ENCODE results near the gene APLNR. TPM values are rescaled to one million over a fixed set of nuclear protein-coding genes. Genes with fewer than 3 reads are reported as not detected.
A peak's percentile ranks its signal among the peaks of the same experiment; 100 is the strongest.
"Not testable (repeated sequence)": the region's sequence is repeated elsewhere in the genome, so short reads cannot be mapped to it uniquely, and the experiment has no call there.

Gene APLNR
- polyA plus RNA-seq (2013): 2.1 and 2.5 TPM in 2 replicates

GRCh38 chr11:57237204-57237681 is at the start of gene APLNR:
TSS of gene APLNR (minus strand) at chr11:57237250. CDS start at chr11:57237004, 246 bp downstream.
- Histone ChIP-seq H4K12ac (ENCODE audit: low read depth, low read length) (no peak within 1 kb of the TSS), H4K91ac (ENCODE audit: low read depth, low read length) (no peak within 1 kb of the TSS), H3K18ac (ENCODE audit: low read length) (no peak within 1 kb of the TSS), H3K79me1 (ENCODE audit: low read length) (no peaks in the 10 kb centered on the region), H3K4me1 (ENCODE audit: control insufficient read depth in 1 of 2, insufficient read depth in 2 of 2, low read length in 2 of 2) (peaks cover 9 to 24% of the 10 kb centered on the region in 2 experiments), H3K27ac (ENCODE audit: low read depth, low read length) (no peak within 1 kb of the TSS), H4K8ac (ENCODE audit: low read depth, low read length) (no peak within 1 kb of the TSS), H2AK5ac (ENCODE audit: low read length) (no peak within 1 kb of the TSS), H3K27me3 (ENCODE audit: insufficient read depth, low read length) (no peaks in the 10 kb centered on the region), H3K14ac (ENCODE audit: low read length) (no peak within 1 kb of the TSS), H3K4ac (ENCODE audit: low read depth, low read length) (no peak within 1 kb of the TSS), H3K23ac (ENCODE audit: low read length) (no peak within 1 kb of the TSS), H3K4me3 (ENCODE audit: low read depth, low read length) (no peak within 1 kb of the TSS), H2BK5ac (ENCODE audit: low read depth, low read length, poor library complexity) (no peak within 1 kb of the TSS), H3K36me3 (ENCODE audit: control insufficient read depth in 1 of 2, insufficient read depth in 2 of 2, low read length in 2 of 2) (no peaks in the 10 kb centered on the region), H3K9ac (ENCODE audit: low read length) (no peak within 1 kb of the TSS), H3K4me2 (ENCODE audit: low read length) (no peak within 1 kb of the TSS), H3K79me2 (ENCODE audit: control insufficient read depth, insufficient read depth, low read length, poor library complexity) (no peaks in the 10 kb centered on the region), H2BK120ac (ENCODE audit: insufficient read depth, low read length, poor library complexity) (no peak within 1 kb of the TSS), H2BK12ac (ENCODE audit: low read length) (no peak within 1 kb of the TSS), H2AFZ (ENCODE audit: insufficient read depth, low read length, poor library complexity) (no peak within 1 kb of the TSS), H3K9me3 (ENCODE audit: insufficient read depth, low read depth, low read length) (peaks cover 2% of the 10 kb centered on the region)
- DNase-seq: no peak
- no CpG with 5 or more reads among the region's 6 CpGs for WGBS (ENCODE audit: extremely low coverage, insufficient coverage, insufficient read length)

- Histone ChIP-seq H3K79me1 (ENCODE audit: low read length) (peaks cover 20% of the 10 kb centered on the region), H3K4me3 (ENCODE audit: low read depth, low read length) (no peak overlapping the region)
These were observed 46.4 kb upstream of the APLNR start for GRCh38 chr11:57283231-57283990.

DNA sequence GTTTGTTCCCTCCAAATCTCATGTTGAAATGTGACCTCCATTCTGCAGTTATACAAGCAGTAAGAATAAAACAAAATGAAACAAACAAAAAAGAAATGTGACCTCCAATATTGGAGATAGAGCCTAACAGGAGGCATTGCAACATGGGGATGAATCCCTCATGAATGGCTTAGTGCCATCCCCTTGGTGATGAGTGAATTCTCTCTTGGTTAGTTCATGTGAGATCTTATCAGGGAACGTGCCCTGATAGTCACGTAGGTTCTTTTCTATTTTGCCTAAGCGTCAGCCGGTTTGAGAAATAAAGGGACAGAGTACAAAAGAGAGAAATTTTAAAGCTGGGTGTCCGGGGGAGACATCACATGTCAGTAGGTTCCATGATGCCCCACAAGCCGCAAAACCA is 44.5 kb upstream of the APLNR start:
- not testable (repeated sequence) for H2AFZ ChIP-seq (ENCODE audit: insufficient read depth, low read length, poor library complexity); H3K27me3 ChIP-seq (ENCODE audit: insufficient read depth, low read length); H4K91ac ChIP-seq (ENCODE audit: low read depth, low read length); H3K79me2 ChIP-seq (ENCODE audit: control insufficient read depth, insufficient read depth, low read length, poor library complexity); H2AK5ac ChIP-seq (ENCODE audit: low read length); H3K4me3 ChIP-seq (ENCODE audit: low read depth, low read length); H3K9me3 ChIP-seq (ENCODE audit: insufficient read depth, low read depth, low read length); H3K18ac ChIP-seq (ENCODE audit: low read length); H2BK12ac ChIP-seq (ENCODE audit: low read length); H3K27ac ChIP-seq (ENCODE audit: low read depth, low read length); H4K8ac ChIP-seq (ENCODE audit: low read depth, low read length); H3K4ac ChIP-seq (ENCODE audit: low read depth, low read length); H3K23ac ChIP-seq (ENCODE audit: low read length); H3K4me2 ChIP-seq (ENCODE audit: low read length); H2BK120ac ChIP-seq (ENCODE audit: insufficient read depth, low read length, poor library complexity); H3K9ac ChIP-seq (ENCODE audit: low read length); H3K14ac ChIP-seq (ENCODE audit: low read length); H2BK5ac ChIP-seq (ENCODE audit: low read depth, low read length, poor library complexity); H3K36me3 ChIP-seq (ENCODE audit: control insufficient read depth in 1 of 2, insufficient read depth in 2 of 2, low read length in 2 of 2); H4K12ac ChIP-seq (ENCODE audit: low read depth, low read length)
- H3K79me1 ChIP-seq (ENCODE audit: low read length): peaks cover 22% of the 10 kb centered on the region
- no CpG with 5 or more reads among the region's 6 CpGs for WGBS (ENCODE audit: extremely low coverage, insufficient coverage, insufficient read length)
- peak; percentile 66 to 90 for DNase-seq
- peaks cover 17 to 23% of the 10 kb centered on the region in 2 experiments for H3K4me1 ChIP-seq (ENCODE audit: control insufficient read depth in 1 of 2, insufficient read depth in 2 of 2, low read length in 2 of 2)

More at GRCh38 chr11:57283231-57283990, 46.4 kb upstream of the APLNR start:
- H2BK5ac ChIP-seq (ENCODE audit: low read depth, low read length, poor library complexity): peak overlapping the region; percentile 77
- no peaks in the 10 kb centered on the region for H3K27me3 ChIP-seq (ENCODE audit: insufficient read depth, low read length)
- no peaks in the 10 kb centered on the region for H3K36me3 ChIP-seq (ENCODE audit: control insufficient read depth in 1 of 2, insufficient read depth in 2 of 2, low read length in 2 of 2)
- H3K14ac ChIP-seq (ENCODE audit: low read length): peak overlapping the region; percentile 66
- H2BK12ac ChIP-seq (ENCODE audit: low read length): no peak overlapping the region
- peak overlapping the region; percentile 78 for H3K27ac ChIP-seq (ENCODE audit: low read depth, low read length)
- no peak overlapping the region for H3K4ac ChIP-seq (ENCODE audit: low read depth, low read length)
- peak overlapping the region; percentile 58 for H4K8ac ChIP-seq (ENCODE audit: low read depth, low read length)
- peak overlapping the region; percentile 92 for H4K91ac ChIP-seq (ENCODE audit: low read depth, low read length)
- H4K12ac ChIP-seq (ENCODE audit: low read depth, low read length): no peak overlapping the region
- peak in 1 of 2 donors; percentile 44 for DNase-seq
- H3K23ac ChIP-seq (ENCODE audit: low read length): no peak overlapping the region
- H3K4me2 ChIP-seq (ENCODE audit: low read length): no peak overlapping the region
- H3K9me3 ChIP-seq (ENCODE audit: insufficient read depth, low read depth, low read length): no peaks in the 10 kb centered on the region
- no CpG with 5 or more reads among the region's 2 CpGs for WGBS (ENCODE audit: extremely low coverage, insufficient coverage, insufficient read length)
- no peaks in the 10 kb centered on the region for H3K79me2 ChIP-seq (ENCODE audit: control insufficient read depth, insufficient read depth, low read length, poor library complexity)
- H2BK120ac ChIP-seq (ENCODE audit: insufficient read depth, low read length, poor library complexity): peak overlapping the region; percentile 90
- H3K9ac ChIP-seq (ENCODE audit: low read length): no peak overlapping the region
- H3K18ac ChIP-seq (ENCODE audit: low read length): no peak overlapping the region
- no peak overlapping the region for H2AK5ac ChIP-seq (ENCODE audit: low read length)
- H2AFZ ChIP-seq (ENCODE audit: insufficient read depth, low read length, poor library complexity): no peak overlapping the region
- H3K4me1 ChIP-seq (ENCODE audit: control insufficient read depth in 1 of 2, insufficient read depth in 2 of 2, low read length in 2 of 2): peaks cover 17 to 20% of the 10 kb centered on the region in 2 experiments

- peak in 1 of 2 donors; percentile 59 for DNase-seq
- H2BK12ac ChIP-seq (ENCODE audit: low read length): no peak overlapping the region
- H3K4me3 ChIP-seq (ENCODE audit: low read depth, low read length): no peak overlapping the region
- H2AK5ac ChIP-seq (ENCODE audit: low read length): no peak overlapping the region
- no peaks in the 10 kb centered on the region for H3K36me3 ChIP-seq (ENCODE audit: control insufficient read depth in 1 of 2, insufficient read depth in 2 of 2, low read length in 2 of 2)
- no peak overlapping the region for H4K12ac ChIP-seq (ENCODE audit: low read depth, low read length)
- peak overlapping the region; percentile 92 for H3K27ac ChIP-seq (ENCODE audit: low read depth, low read length)
- no peak overlapping the region for H3K4ac ChIP-seq (ENCODE audit: low read depth, low read length)
- H4K91ac ChIP-seq (ENCODE audit: low read depth, low read length): peak overlapping the region; percentile 69
- no peak overlapping the region for H3K18ac ChIP-seq (ENCODE audit: low read length)
- no CpG with 5 or more reads among the region's 5 CpGs for WGBS (ENCODE audit: extremely low coverage, insufficient coverage, insufficient read length)
- H3K79me1 ChIP-seq (ENCODE audit: low read length): peaks cover 19% of the 10 kb centered on the region
- no peak overlapping the region for H3K9ac ChIP-seq (ENCODE audit: low read length)
- H3K4me1 ChIP-seq (ENCODE audit: control insufficient read depth in 1 of 2, insufficient read depth in 2 of 2, low read length in 2 of 2): peaks cover 16 to 22% of the 10 kb centered on the region in 2 experiments
- H2AFZ ChIP-seq (ENCODE audit: insufficient read depth, low read length, poor library complexity): no peak overlapping the region
- H3K23ac ChIP-seq (ENCODE audit: low read length): no peak overlapping the region
- H2BK120ac ChIP-seq (ENCODE audit: insufficient read depth, low read length, poor library complexity): peak overlapping the region; percentile 62
- no peaks in the 10 kb centered on the region for H3K27me3 ChIP-seq (ENCODE audit: insufficient read depth, low read length)
- H2BK5ac ChIP-seq (ENCODE audit: low read depth, low read length, poor library complexity): no peak overlapping the region
- H3K79me2 ChIP-seq (ENCODE audit: control insufficient read depth, insufficient read depth, low read length, poor library complexity): no peaks in the 10 kb centered on the region
- no peaks in the 10 kb centered on the region for H3K9me3 ChIP-seq (ENCODE audit: insufficient read depth, low read depth, low read length)
- no peak overlapping the region for H4K8ac ChIP-seq (ENCODE audit: low read depth, low read length)
- H3K4me2 ChIP-seq (ENCODE audit: low read length): no peak overlapping the region
- H3K14ac ChIP-seq (ENCODE audit: low read length): peak overlapping the region; percentile 52
These were observed 42.1 kb upstream of the APLNR start for GRCh38 chr11:57279116-57279515.

Data from trophoblast cell (in vitro differentiated cells and primary cell).